Type B pancreatic cell (in vitro differentiated cells): ENCODE data around the gene TGFA. TPM values are rescaled to one million over a fixed set of nuclear protein-coding genes. Genes with fewer than 3 reads are reported as not detected.

ENCODE experiments used
- DNase-seq: peaks from one replicate; pipeline ENCODE4 v3.0.0; 2021; ENCODE audit warnings: mixed read lengths; ENCODE audit not compliant: unreplicated experiment; ENCODE audit errors: extremely low spot score
- H3K27ac Mint-ChIP-seq: 2 replicates; pipeline ENCODE4 v1.8.0; 2021; ENCODE audit warnings: mild to moderate bottlenecking, mixed read lengths
- H3K27me3 Mint-ChIP-seq: 2 replicates; pipeline ENCODE4 v1.8.0; 2021; ENCODE audit warnings: mixed read lengths
- H3K36me3 Mint-ChIP-seq: 2 replicates; pipeline ENCODE4 v1.8.0; 2021; ENCODE audit warnings: mixed read lengths
- H3K4me1 Mint-ChIP-seq: one replicate; pipeline ENCODE4 v1.8.0; 2021; ENCODE audit warnings: mixed read lengths; ENCODE audit not compliant: unreplicated experiment
- H3K4me3 Mint-ChIP-seq: 2 replicates; pipeline ENCODE4 v1.8.0; 2021; ENCODE audit warnings: mild to moderate bottlenecking, mixed read lengths
- H3K9me3 Mint-ChIP-seq: 2 replicates; pipeline ENCODE4 v1.8.0; 2021; ENCODE audit warnings: mixed read lengths
- total RNA-seq: library from RNA; stranded (reverse); gene quantifications from 2 replicates; pipeline ENCODE4 v1.2.1, GENCODE V29; 2021; ENCODE audit warnings: low replicate concordance
- TF ChIP-seq, protein P1 (sequence below): fragments of 200-600 bp; sonication (generic); conservative IDR thresholded peaks from 2 replicates; pipeline ENCODE4 v1.5.0; 2021; ENCODE audit warnings: antibody characterized with exemption, mild to moderate bottlenecking

The TGFA gene
- total RNA-seq, 1 donor from 2014 or later = 6.8 TPM

DNA sequence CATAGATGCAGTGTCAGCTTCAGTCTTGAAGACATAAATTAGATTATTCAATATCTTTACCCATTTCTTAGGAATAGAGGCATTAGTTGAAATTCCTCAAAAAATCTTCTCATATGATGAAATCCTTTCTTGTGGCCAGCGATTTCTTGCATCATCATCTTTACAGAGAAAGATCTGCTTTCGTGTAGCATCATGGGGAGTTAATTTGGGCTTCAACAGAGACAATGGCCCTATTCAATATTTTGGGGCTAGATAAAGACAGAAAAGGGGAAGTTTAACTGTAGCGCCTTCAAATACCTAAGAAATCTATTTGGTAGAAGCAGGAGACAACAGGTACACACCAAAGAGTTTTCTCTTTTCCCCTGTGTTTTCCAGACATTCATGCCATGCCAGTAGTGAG is 73.8 kb downstream of the TGFA start:
- H3K9me3 Mint-ChIP-seq = no peaks in the 10 kb centered on the region
- peaks cover 9% of the 10 kb centered on the region for H3K27me3 Mint-ChIP-seq
- TF ChIP-seq, protein P1, sequence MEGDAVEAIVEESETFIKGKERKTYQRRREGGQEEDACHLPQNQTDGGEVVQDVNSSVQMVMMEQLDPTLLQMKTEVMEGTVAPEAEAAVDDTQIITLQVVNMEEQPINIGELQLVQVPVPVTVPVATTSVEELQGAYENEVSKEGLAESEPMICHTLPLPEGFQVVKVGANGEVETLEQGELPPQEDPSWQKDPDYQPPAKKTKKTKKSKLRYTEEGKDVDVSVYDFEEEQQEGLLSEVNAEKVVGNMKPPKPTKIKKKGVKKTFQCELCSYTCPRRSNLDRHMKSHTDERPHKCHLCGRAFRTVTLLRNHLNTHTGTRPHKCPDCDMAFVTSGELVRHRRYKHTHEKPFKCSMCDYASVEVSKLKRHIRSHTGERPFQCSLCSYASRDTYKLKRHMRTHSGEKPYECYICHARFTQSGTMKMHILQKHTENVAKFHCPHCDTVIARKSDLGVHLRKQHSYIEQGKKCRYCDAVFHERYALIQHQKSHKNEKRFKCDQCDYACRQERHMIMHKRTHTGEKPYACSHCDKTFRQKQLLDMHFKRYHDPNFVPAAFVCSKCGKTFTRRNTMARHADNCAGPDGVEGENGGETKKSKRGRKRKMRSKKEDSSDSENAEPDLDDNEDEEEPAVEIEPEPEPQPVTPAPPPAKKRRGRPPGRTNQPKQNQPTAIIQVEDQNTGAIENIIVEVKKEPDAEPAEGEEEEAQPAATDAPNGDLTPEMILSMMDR = no peak
- H3K4me1 Mint-ChIP-seq = peaks cover 4% of the 10 kb centered on the region
- DNase-seq = no peak
- H3K36me3 Mint-ChIP-seq = no peaks in the 10 kb centered on the region
- H3K27ac Mint-ChIP-seq = no peak overlapping the region
- H3K4me3 Mint-ChIP-seq = no peak overlapping the region

DNA sequence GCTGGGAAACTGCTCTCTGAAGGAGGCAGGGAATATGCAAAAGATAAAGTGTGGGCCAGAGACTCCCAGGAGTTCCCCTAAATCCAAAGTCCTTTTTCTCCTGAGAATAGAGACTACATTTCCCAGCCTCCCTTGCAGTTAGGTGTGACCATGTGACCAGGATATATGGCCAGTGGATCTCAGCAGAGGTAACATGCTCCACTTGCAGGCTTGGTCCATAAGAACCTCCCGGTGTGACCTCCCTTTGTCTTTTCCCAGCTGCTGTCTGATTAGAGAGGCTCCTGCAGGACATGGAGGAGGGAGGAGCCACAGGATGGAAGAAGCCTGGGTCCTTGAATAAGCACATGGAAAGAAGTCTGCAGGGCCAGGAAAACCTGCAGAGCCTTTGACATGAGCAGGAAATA is 76.2 kb downstream of the TGFA start:
- TF ChIP-seq, protein P1 = no peak
- Mint-ChIP-seq H3K4me3 (no peak overlapping the region), H3K27me3 (peaks cover 3% of the 10 kb centered on the region), H3K9me3 (no peaks in the 10 kb centered on the region), H3K36me3 (no peaks in the 10 kb centered on the region), H3K4me1 (peaks cover 24% of the 10 kb centered on the region), H3K27ac (no peak overlapping the region)
- no peak for DNase-seq

DNA sequence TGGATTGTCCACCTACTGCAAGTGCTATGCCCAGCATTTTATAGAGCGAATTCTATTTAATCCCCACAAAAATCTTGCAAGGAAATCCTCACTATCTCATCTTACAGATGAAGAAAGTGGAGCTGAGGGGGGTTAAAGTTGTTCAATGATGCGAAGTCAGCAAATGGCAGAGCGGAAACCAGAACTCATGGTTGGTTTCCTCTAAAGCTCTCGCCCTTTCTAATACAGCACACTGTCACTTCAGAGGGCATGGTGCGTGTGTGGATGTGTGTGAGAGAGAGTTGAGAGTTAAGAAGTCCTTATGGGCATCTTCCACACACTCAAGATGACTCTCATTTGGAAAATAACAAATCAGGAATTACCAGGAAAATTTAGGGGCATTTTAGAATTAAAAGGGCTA is 78.4 kb downstream of the TGFA start:
- Mint-ChIP-seq H3K27me3 (peaks cover 3% of the 10 kb centered on the region), H3K36me3 (no peaks in the 10 kb centered on the region), H3K4me3 (no peak overlapping the region), H3K9me3 (no peaks in the 10 kb centered on the region), H3K4me1 (peaks cover 29% of the 10 kb centered on the region), H3K27ac (no peak overlapping the region)
- DNase-seq = no peak
- TF ChIP-seq, protein P1 = no peak

DNA sequence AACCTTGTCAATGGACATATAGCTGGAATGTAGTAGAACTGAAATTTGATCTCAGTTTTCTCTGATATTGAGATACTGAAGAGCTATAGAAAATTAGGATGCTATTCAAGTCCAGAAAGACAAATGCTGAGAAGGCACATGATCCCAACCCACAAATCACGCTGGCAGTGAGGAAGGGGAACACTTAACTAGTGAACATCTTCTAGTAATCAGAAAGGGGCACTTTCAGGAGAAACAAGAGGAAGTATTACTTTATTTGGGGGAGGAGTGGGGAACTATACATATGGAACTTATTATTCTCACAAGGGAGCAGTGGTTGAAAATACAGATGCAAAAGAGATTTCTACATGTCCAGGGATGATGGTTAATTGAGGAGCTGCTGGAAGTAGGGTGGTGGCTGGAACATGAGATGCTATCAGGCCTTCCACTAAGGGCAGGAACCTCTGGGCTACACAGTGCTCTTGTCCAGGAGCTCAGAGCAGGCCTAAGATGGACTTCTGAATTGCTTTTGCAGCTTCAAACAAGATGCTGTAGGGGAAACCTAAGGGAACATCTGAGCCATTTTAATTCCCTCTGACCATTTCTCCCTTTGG is 79.3 kb downstream of the TGFA start:
- H3K4me3 Mint-ChIP-seq = no peak overlapping the region
- no peak for DNase-seq
- peaks cover 29% of the 10 kb centered on the region for H3K4me1 Mint-ChIP-seq
- H3K9me3 Mint-ChIP-seq = no peaks in the 10 kb centered on the region
- H3K36me3 Mint-ChIP-seq = no peaks in the 10 kb centered on the region
- TF ChIP-seq, protein P1 = no peak
- H3K27me3 Mint-ChIP-seq = peaks cover 6% of the 10 kb centered on the region
- H3K27ac Mint-ChIP-seq = peak overlapping the region; percentile 4

DNA sequence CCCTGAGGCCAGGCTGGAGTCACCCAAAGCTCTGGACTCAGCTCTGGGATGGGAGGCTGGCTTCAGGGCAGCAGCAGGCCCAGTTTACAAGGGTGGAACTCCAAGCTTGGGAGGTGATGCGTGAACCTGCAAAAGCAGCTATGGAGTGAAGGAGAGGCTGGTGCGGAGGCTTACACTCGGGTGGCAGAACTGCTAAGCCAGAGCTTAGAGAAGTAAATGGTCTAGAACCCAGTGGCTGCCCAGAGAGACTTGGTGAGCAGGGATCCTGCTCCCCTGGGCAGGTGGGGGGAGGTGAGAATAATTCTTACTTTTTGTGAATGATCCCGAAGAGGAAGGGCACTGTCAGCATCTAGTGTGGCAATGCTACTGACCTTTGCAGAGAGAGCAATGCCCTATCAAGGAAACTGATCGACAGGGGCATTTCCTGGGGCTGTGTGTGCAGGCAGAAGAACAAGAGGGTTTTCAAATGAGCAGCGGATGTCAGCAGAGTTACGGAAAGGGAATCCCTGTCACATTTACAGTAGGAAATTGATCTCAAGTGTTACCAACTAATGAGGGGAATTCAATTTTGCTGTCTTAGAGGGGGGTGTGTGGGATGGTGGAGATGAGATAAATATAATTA is 80.4 kb downstream of the TGFA start:
- Mint-ChIP-seq H3K4me3 (no peak overlapping the region), H3K36me3 (no peaks in the 10 kb centered on the region), H3K27ac (no peak overlapping the region), H3K4me1 (peaks cover 29% of the 10 kb centered on the region), H3K27me3 (peaks cover 6% of the 10 kb centered on the region), H3K9me3 (no peaks in the 10 kb centered on the region)
- DNase-seq = no peak
- TF ChIP-seq, protein P1 = no peak
